Neuronal stem cell (in vitro differentiated cells): ENCODE measurements around the gene POLK.
"Not testable (repeated sequence)": the region's sequence is repeated elsewhere in the genome, so short reads cannot be mapped to it uniquely, and the experiment has no call there.

Source experiments
- DNase-seq: peaks from one replicate; pipeline ENCODE4 v3.0.0-alpha.2; 2013; ENCODE audit warnings: low spot score
- H2AFZ ChIP-seq: one replicate; pipeline ENCODE4 v1.6.1; 2013; ENCODE audit warnings: mild to moderate bottlenecking, low read length, inconsistent platforms
- H2AK5ac ChIP-seq: 2 replicates; pipeline ENCODE4 v1.6.1; 2013; ENCODE audit warnings: low read depth, mild to moderate bottlenecking, inconsistent platforms, low read length, moderate library complexity, mixed read lengths
- H2BK120ac ChIP-seq: 2 replicates; pipeline ENCODE4 v1.6.1; 2013; ENCODE audit warnings: low read depth, mild to moderate bottlenecking, inconsistent platforms, low read length, moderate library complexity, mixed read lengths
- H2BK12ac ChIP-seq: one replicate; pipeline ENCODE4 v1.6.1; 2013; ENCODE audit warnings: low read length, inconsistent platforms
- H2BK15ac ChIP-seq: 2 replicates; pipeline ENCODE4 v1.6.1; 2013; ENCODE audit warnings: mild to moderate bottlenecking, low read length, inconsistent platforms, mixed read lengths
- H2BK5ac ChIP-seq: one replicate; pipeline ENCODE4 v1.6.1; 2013; ENCODE audit warnings: inconsistent platforms, mild to moderate bottlenecking, low read length, moderate library complexity
- H3K14ac ChIP-seq: one replicate; pipeline ENCODE4 v1.6.1; 2013; ENCODE audit warnings: low read length, inconsistent platforms
- H3K18ac ChIP-seq: 2 replicates; pipeline ENCODE4 v1.6.1; 2013; ENCODE audit warnings: low read length, inconsistent platforms
- H3K23ac ChIP-seq: 2 replicates; pipeline ENCODE4 v1.6.1; 2013; ENCODE audit warnings: low read depth, mild to moderate bottlenecking, mixed read lengths, low read length, inconsistent platforms; ENCODE audit not compliant: poor library complexity
- H3K27ac ChIP-seq: replicated peaks from 3 replicates; pipeline ENCODE4 v1.5.1; 2013; ENCODE audit warnings: low read length, inconsistent platforms
- H3K27me3 ChIP-seq, 3 experiments: 2 replicates each; pipeline ENCODE4 v1.6.1; 2013; ENCODE audit warnings: low read length in 3 of 3, mild to moderate bottlenecking in 2 of 3, inconsistent platforms in 1 of 3, low read depth in 1 of 3, mixed read lengths in 1 of 3, moderate library complexity in 1 of 3; ENCODE audit not compliant: control insufficient read depth in 3 of 3, insufficient read depth in 3 of 3
- H3K36me3 ChIP-seq, 2 donors: replicated peaks in 1 of 2; 2 replicates each; pipeline ENCODE4 v1.6.1; 2013; ENCODE audit warnings: low read length in 2 of 2; ENCODE audit not compliant: control insufficient read depth in 2 of 2, insufficient read depth in 2 of 2
- H3K4ac ChIP-seq: 2 replicates; pipeline ENCODE4 v1.6.1; 2013; ENCODE audit warnings: inconsistent platforms, mild to moderate bottlenecking, low read length, moderate library complexity
- H3K4me1 ChIP-seq, 2 donors: 1 replicate in 1 of 2; 2 replicates in 1 of 2; pipeline ENCODE4 v1.6.1; 2013; ENCODE audit warnings: low read length in 2 of 2, low read depth in 1 of 2; ENCODE audit not compliant: control insufficient read depth in 2 of 2, insufficient read depth in 1 of 2
- H3K4me2 ChIP-seq: one replicate; pipeline ENCODE4 v1.6.1; 2013; ENCODE audit warnings: mild to moderate bottlenecking, low read length, inconsistent platforms; ENCODE audit not compliant: insufficient read depth, poor library complexity, severe bottlenecking
- H3K4me3 ChIP-seq, 2 donors: 2 replicates each; pipeline ENCODE4 v1.5.1; 2013; ENCODE audit warnings: low read length in 2 of 2, mild to moderate bottlenecking in 2 of 2, inconsistent platforms in 1 of 2, moderate library complexity in 1 of 2
- H3K79me1 ChIP-seq: one replicate; pipeline ENCODE4 v1.6.1; 2013; ENCODE audit warnings: low read depth, mild to moderate bottlenecking, inconsistent platforms, low read length, moderate library complexity
- H3K9ac ChIP-seq: one replicate; pipeline ENCODE4 v1.6.1; 2013; ENCODE audit warnings: mild to moderate bottlenecking, low read depth, low read length, inconsistent platforms; ENCODE audit not compliant: poor library complexity
- H3K9me3 ChIP-seq, 2 donors: replicated peaks in 1 of 2; 2 replicates each; pipeline versions ENCODE3 to v1.6.1; 2013; ENCODE audit warnings: low read length in 2 of 2, mild to moderate bottlenecking in 2 of 2, inconsistent platforms in 1 of 2, low read depth in 1 of 2, mixed read lengths in 1 of 2, moderate library complexity in 1 of 2; ENCODE audit not compliant: control insufficient read depth in 2 of 2, insufficient read depth in 1 of 2
- H4K8ac ChIP-seq: one replicate; pipeline ENCODE4 v1.6.1; 2013; ENCODE audit warnings: low read depth, mild to moderate bottlenecking, inconsistent platforms, low read length, moderate library complexity
- H4K91ac ChIP-seq: one replicate; pipeline ENCODE4 v1.6.1; 2013; ENCODE audit warnings: low read length, low read depth, mild to moderate bottlenecking, inconsistent platforms; ENCODE audit not compliant: poor library complexity
- WGBS, 2 donors: extraction: QIAGEN DNeasy Blood & Tissue Kit; methylation state at CpG; one replicate each; pipeline ENCODE4 v1.1.7; 2013; ENCODE audit warnings: missing lambda C conversion rate in 2 of 2, mixed read lengths in 1 of 2; ENCODE audit not compliant: insufficient read length in 2 of 2, insufficient replicate concordance in 1 of 2; ENCODE audit errors: extremely low coverage in 2 of 2; 5-methylcytosine and 5-hydroxymethylcytosine counted together

Gene POLK

GRCh38 chr5:75496026-75496425, 15.7 kb upstream of the POLK start:
- no peak overlapping the region for H2BK5ac ChIP-seq
- DNase-seq: no peak
- H3K23ac ChIP-seq: no peak overlapping the region
- H3K27me3 ChIP-seq: no peaks in the 10 kb centered on the region
- H3K4me2 ChIP-seq: no peak overlapping the region
- H3K4me3 ChIP-seq: no peak overlapping the region
- H2BK120ac ChIP-seq: no peak overlapping the region
- H3K9me3 ChIP-seq: no peaks in the 10 kb centered on the region
- no peak overlapping the region for H2BK12ac ChIP-seq
- H3K4ac ChIP-seq: no peak overlapping the region
- no peak overlapping the region for H4K8ac ChIP-seq
- no peak overlapping the region for H3K9ac ChIP-seq
- whole genome bisulfite sequencing, 2 donors: no CpG with 5 or more reads among the region's 3 CpGs
- peaks cover 2% of the 10 kb centered on the region for H3K79me1 ChIP-seq
- H2AK5ac ChIP-seq: no peak overlapping the region
- no peaks in the 10 kb centered on the region for H3K4me1 ChIP-seq
- H2AFZ ChIP-seq: no peak overlapping the region
- H3K18ac ChIP-seq: no peak overlapping the region
- no peak overlapping the region for H3K14ac ChIP-seq
- H2BK15ac ChIP-seq: no peak overlapping the region
- H3K27ac ChIP-seq: no peak overlapping the region
- no peak overlapping the region for H4K91ac ChIP-seq
- peaks cover 0 to 40% of the 10 kb centered on the region in 2 donors for H3K36me3 ChIP-seq

- no peak overlapping the region for H2BK12ac ChIP-seq
- peaks cover 2% of the 10 kb centered on the region for H3K79me1 ChIP-seq
- H3K23ac ChIP-seq: no peak overlapping the region
- no peak overlapping the region for H2BK15ac ChIP-seq
- no peak overlapping the region for H2AFZ ChIP-seq
- H3K4me2 ChIP-seq: no peak overlapping the region
- H3K36me3 ChIP-seq: peaks cover 0 to 38% of the 10 kb centered on the region in 2 donors
- no peaks in the 10 kb centered on the region for H3K9me3 ChIP-seq
- no peak overlapping the region for H2BK5ac ChIP-seq
- H3K4me3 ChIP-seq: no peak overlapping the region
- H4K91ac ChIP-seq: no peak overlapping the region
- H2AK5ac ChIP-seq: no peak overlapping the region
- no peak overlapping the region for H3K18ac ChIP-seq
- DNase-seq: no peak
- no peak overlapping the region for H2BK120ac ChIP-seq
- WGBS, 2 donors: no CpG with 5 or more reads among the region's 7 CpGs
- H4K8ac ChIP-seq: no peak overlapping the region
- H3K27me3 ChIP-seq: no peaks in the 10 kb centered on the region
- no peak overlapping the region for H3K27ac ChIP-seq
- H3K4ac ChIP-seq: no peak overlapping the region
- H3K4me1 ChIP-seq: no peaks in the 10 kb centered on the region
- H3K14ac ChIP-seq: no peak overlapping the region
- no peak overlapping the region for H3K9ac ChIP-seq
Observed at GRCh38 chr5:75498208-75498777, 13.4 kb upstream of the POLK start.

- H2AFZ ChIP-seq, H2AK5ac ChIP-seq, H3K23ac ChIP-seq, DNase-seq, H3K27ac ChIP-seq, H3K4ac ChIP-seq, H2BK120ac ChIP-seq, H3K79me1 ChIP-seq, H3K4me2 ChIP-seq, H4K8ac ChIP-seq, H3K4me3 ChIP-seq, H3K9ac ChIP-seq, H3K4me1 ChIP-seq, H3K9me3 ChIP-seq, H3K27me3 ChIP-seq, H4K91ac ChIP-seq, H3K14ac ChIP-seq, H2BK5ac ChIP-seq, H2BK15ac ChIP-seq, H2BK12ac ChIP-seq, H3K18ac ChIP-seq: not testable (repeated sequence)
- no CpG with 5 or more reads among the region's 1 CpG for WGBS, 2 donors
- peaks cover 0 to 42% of the 10 kb centered on the region in 2 donors for H3K36me3 ChIP-seq
Observed at GRCh38 chr5:75498875-75499274, 12.8 kb upstream of the POLK start.

- H3K4me2 ChIP-seq, H3K9ac ChIP-seq, H3K18ac ChIP-seq, H3K9me3 ChIP-seq, H4K8ac ChIP-seq, H3K27ac ChIP-seq, DNase-seq, H2BK12ac ChIP-seq, H3K27me3 ChIP-seq, H3K4me3 ChIP-seq, H2BK5ac ChIP-seq, H3K4ac ChIP-seq, H3K14ac ChIP-seq, H2AFZ ChIP-seq, H2BK15ac ChIP-seq, H3K79me1 ChIP-seq, H2BK120ac ChIP-seq, H4K91ac ChIP-seq, H3K23ac ChIP-seq, H2AK5ac ChIP-seq, H3K4me1 ChIP-seq: not testable (repeated sequence)
- H3K36me3 ChIP-seq: peaks cover 0 to 45% of the 10 kb centered on the region in 2 donors
- WGBS, 2 donors: no CpG with 5 or more reads among the region's 5 CpGs
Observed at GRCh38 chr5:75505112-75505511, 6.6 kb upstream of the POLK start.
